GM19463 (cell line): ENCODE results near the gene WDR48.
A peak's percentile ranks its signal among the peaks of the same experiment; 100 is the strongest.

Source experiments
- ATAC-seq: cut with Tn5 transposase; IDR thresholded peaks from one replicate; pipeline ENCODE4 v1.9.1; 2021; ENCODE audit warnings: mild to moderate bottlenecking, moderate library complexity; ENCODE audit not compliant: unreplicated experiment

Gene WDR48

GRCh38 chr3:39063143-39063542 is 11.3 kb downstream of the WDR48 start:
- ATAC-seq, result no peak

- ATAC-seq, result no peak
These were observed 12.8 kb downstream of the WDR48 start for GRCh38 chr3:39064646-39065045.

- ATAC-seq, result peak; percentile 83
These were observed 13.4 kb downstream of the WDR48 start for GRCh38 chr3:39065197-39065596.

GRCh38 chr3:39067286-39067685 is 15.5 kb downstream of the WDR48 start:
- no peak for ATAC-seq

GRCh38 chr3:39068556-39068955 is 16.7 kb downstream of the WDR48 start:
- ATAC-seq, result no peak

- no peak for ATAC-seq
These were observed 24.1 kb downstream of the WDR48 start for GRCh38 chr3:39075910-39076309.

GRCh38 chr3:39079530-39079929 is 27.7 kb downstream of the WDR48 start:
- no peak for ATAC-seq

GRCh38 chr3:39080026-39080425 is 28.2 kb downstream of the WDR48 start:
- no peak for ATAC-seq

- ATAC-seq, result no peak
These were observed 31.0 kb downstream of the WDR48 start for GRCh38 chr3:39082666-39083313.

GRCh38 chr3:39086144-39086543 is 34.3 kb downstream of the WDR48 start:
- no peak for ATAC-seq

- ATAC-seq, result no peak
These were observed 36.6 kb downstream of the WDR48 start for GRCh38 chr3:39088456-39088855.

- no peak for ATAC-seq
These were observed 37.1 kb downstream of the WDR48 start for GRCh38 chr3:39088889-39089288.

- no peak for ATAC-seq
These were observed 39.1 kb downstream of the WDR48 start for GRCh38 chr3:39090922-39091321.

- ATAC-seq, result no peak
These were observed 43.2 kb downstream of the WDR48 start for GRCh38 chr3:39094851-39095677.

- no peak for ATAC-seq
These were observed 44.0 kb downstream of the WDR48 start for GRCh38 chr3:39095778-39096177.

- ATAC-seq, result no peak
These were observed 45.0 kb downstream of the WDR48 start for GRCh38 chr3:39096775-39097174.

- no peak for ATAC-seq
These were observed 46.1 kb downstream of the WDR48 start for GRCh38 chr3:39097716-39098472.

GRCh38 chr3:39098473-39099000 is 46.7 kb downstream of the WDR48 start:
- ATAC-seq, result no peak

- ATAC-seq, result no peak
These were observed 47.4 kb downstream of the WDR48 start for GRCh38 chr3:39099242-39099641.

GRCh38 chr3:39099738-39100499 is 48.1 kb downstream of the WDR48 start:
- no peak for ATAC-seq

- ATAC-seq, result no peak
These were observed 48.7 kb downstream of the WDR48 start for GRCh38 chr3:39100500-39100886.
